HG03460 (cell line): ENCODE data around the gene LGALS7B.
"Not testable (repeated sequence)": the region's sequence is repeated elsewhere in the genome, so short reads cannot be mapped to it uniquely, and the experiment has no call there.

Source experiments
- ATAC-seq: cut with Tn5 transposase; IDR thresholded peaks from one replicate; pipeline ENCODE4 v1.9.1; 2021; ENCODE audit not compliant: unreplicated experiment

Gene LGALS7B

DNA sequence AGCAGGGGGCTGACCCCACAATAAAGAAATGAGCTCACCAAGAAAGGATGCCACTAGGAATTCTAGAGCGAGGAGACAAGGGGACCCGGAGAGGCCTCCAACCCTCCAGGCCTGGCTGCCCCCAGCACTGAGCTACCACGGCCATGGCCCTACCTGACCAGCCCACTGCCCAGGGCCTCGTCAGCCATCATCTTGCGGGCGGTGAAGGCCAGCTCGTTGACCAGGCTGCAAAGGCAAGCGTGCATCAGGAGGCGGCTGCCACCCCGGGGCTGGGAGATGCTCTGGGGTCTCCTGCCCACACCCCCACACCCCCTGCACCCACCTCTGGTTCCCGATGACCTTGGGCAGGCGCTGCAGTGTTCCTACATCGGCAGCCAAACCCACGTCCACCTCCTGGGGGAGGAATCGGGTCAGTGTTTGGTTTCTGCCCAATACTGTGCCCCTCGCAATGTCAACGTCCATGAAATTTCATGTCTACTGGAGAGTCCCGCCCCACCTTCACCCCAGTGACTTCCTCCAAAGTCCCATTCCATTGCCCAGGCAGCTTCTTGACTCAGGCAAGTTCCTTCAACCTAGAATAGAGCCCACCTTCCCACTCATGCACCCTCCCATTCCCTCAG, 27.2 kb downstream of the LGALS7B start:
- no peak for ATAC-seq

- no peak for ATAC-seq
Observed at GRCh38 chr19:38817081-38817480, 28.1 kb downstream of the LGALS7B start.

DNA sequence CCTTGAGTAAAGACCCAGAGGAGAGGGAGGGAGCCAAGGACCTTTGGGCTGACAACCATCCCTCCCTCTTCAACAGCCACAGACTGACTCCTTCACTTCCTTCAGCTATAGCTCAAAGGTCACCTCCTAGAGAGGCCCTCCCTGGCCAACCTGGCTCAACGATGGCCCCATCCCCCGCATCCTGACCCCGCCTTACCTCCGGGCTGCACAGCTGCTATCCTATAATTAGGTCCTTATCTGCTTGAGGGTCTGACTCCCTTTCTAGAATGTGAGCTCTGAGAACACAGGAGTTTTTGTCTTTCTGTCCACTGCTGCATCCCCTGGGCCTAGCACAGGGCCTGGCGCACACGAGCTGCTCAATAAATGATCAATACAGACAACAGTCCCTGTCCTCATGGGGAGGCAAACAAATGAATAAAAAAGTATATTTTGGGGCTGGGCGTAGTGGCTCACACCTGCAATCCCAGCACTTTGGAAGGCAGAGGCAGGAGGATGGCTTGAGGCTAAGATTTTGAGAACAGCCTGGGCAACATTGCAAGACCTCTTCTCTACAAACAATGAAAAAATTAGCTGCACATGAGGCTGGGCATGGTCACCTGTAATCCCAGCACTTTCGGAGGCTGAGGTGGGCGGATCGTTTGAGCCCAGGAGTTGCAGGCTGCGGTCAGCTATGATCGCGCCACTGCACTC, 30.4 kb downstream of the LGALS7B start:
- no peak for ATAC-seq

GRCh38 chr19:38821230-38821825, 32.3 kb downstream of the LGALS7B start:
- ATAC-seq, result not testable (repeated sequence)

GRCh38 chr19:38825936-38826335, 36.9 kb downstream of the LGALS7B start:
- not testable (repeated sequence) for ATAC-seq

DNA sequence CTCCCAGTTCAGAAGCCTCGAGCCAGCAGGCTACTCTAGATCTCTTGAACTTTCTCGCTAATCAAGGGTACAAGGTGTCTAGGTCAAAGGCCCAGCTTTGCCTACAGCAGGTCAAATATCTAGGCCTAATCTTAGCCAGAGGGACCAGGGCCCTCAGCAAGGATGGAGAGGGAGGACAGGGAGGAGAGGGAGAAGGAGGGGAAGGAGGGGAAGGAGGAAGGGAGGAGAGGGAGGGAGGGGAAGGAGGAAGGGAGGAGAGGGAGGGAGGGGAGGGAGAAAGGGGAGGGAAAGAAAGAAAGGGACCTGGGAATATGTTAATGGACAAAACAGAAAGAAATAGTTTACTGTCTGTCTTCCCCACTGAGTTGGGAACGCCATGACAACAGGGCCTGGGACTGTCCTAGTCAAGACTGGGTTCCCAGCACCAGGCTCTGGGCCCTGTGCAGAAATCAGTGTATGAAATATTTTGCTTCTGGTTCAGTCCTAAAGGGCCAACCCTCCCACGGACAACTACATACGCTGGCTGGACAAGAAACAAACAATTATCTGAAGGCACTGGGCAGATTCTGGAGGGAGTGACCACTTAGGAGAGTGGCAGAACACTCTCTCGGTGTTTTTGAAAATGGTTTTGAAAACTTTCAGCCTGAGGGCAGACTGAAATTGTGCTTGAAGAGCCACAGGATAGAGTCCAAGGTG, 38.0 kb downstream of the LGALS7B start:
- ATAC-seq, result no peak

DNA sequence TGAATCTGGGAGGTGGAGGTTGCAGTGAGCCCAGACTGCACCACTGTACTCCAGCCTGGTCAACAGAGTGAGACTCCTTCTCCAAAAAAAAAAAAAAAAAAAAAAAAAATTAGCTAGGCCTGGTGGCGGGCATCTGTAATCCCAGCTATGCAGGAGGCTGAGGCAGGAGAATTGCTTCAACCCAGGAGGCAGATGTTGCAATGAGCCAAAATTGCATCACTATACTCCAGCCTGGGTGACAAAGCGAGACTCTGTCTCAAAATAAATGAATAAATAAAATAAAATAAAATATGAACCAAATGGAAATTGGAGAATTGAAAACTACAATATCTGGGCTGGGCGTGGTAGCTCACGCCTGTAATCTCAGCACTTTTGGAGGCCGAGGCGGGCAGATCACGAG, 40.2 kb downstream of the LGALS7B start:
- not testable (repeated sequence) for ATAC-seq

DNA sequence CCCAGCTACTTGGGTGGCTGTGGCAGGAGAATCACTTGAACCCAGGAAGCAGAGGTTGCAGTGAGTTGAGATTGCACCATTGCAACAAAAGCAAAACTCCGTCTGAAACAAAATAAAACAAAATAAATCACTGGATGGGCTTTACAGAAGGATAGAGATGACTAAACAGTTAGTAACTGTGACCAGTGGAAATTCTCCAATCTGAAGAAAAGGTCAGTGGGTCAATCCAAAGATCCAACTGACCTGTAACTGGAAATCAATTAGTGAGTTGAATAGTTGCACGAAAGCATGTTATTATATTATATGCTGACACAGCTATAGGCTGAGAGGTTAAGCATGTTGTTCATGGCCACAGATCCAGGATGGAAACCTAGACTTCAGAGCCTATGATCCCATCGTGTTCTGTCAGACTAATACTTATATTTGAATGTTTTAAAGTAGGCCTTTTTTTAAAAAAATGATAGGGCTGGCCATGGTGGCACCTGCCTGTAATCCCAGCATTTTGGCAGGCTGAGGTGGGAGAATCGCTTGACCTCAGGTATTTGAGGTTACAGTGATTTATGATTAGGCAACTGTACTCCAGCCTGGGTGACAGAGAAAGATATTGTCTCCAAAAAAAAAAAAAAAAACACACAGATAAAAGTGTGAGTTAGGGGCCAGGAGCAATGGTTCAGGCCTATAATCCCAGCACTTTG, 41.2 kb downstream of the LGALS7B start:
- ATAC-seq, result no peak

DNA sequence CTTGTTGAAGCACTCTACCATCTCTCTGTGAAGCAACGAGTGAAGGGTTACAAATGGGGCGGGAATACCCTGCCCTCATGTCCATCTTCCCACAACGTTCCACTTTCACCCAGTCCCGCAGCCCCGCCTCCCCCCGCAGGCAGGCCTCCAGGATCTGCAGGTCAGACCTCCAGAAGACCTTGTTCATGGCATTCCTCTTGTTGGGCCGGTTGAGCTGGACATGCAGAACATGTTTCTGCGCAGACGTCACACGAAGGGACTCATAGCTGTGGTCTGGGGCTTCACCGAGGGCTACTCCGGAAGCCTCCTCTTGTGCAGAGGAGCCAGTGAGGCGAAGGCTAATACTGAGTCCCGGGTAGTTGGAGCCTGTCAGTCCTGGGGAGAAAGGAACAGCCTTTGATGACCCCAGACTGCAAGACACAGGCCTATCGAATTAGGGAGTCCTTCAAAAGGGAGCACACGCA, 42.2 kb downstream of the LGALS7B start:
- ATAC-seq, result peak; percentile 43

- no peak for ATAC-seq
Observed at GRCh38 chr19:38833092-38833425, 44.1 kb downstream of the LGALS7B start.

- no peak for ATAC-seq
Observed at GRCh38 chr19:38834104-38834490, 45.1 kb downstream of the LGALS7B start.

DNA sequence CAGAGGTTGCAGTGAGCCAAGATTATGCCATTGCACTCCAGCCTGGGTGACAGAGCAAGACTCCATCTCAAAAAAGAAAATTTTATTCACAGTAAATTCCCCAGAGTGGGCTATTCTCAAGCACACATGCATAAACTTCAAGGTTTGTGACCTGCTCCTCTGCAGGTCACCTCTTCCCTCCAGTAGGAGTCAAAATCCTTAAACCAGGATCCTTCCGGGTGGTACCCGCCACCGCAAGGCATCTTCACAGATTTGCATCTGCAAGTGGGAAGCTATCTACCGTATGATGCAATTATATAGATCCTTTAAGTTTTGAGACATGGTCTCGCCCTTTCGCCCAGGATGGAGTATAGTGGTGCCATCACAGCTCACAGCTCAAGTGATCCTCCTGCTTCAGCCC, 45.6 kb downstream of the LGALS7B start:
- ATAC-seq, result no peak

GRCh38 chr19:38836159-38836982, 47.4 kb downstream of the LGALS7B start:
- no peak for ATAC-seq

- no peak for ATAC-seq
Observed at GRCh38 chr19:38836983-38837626, 48.1 kb downstream of the LGALS7B start.

- no peak for ATAC-seq
Observed at GRCh38 chr19:38837656-38838121, 48.7 kb downstream of the LGALS7B start.

DNA sequence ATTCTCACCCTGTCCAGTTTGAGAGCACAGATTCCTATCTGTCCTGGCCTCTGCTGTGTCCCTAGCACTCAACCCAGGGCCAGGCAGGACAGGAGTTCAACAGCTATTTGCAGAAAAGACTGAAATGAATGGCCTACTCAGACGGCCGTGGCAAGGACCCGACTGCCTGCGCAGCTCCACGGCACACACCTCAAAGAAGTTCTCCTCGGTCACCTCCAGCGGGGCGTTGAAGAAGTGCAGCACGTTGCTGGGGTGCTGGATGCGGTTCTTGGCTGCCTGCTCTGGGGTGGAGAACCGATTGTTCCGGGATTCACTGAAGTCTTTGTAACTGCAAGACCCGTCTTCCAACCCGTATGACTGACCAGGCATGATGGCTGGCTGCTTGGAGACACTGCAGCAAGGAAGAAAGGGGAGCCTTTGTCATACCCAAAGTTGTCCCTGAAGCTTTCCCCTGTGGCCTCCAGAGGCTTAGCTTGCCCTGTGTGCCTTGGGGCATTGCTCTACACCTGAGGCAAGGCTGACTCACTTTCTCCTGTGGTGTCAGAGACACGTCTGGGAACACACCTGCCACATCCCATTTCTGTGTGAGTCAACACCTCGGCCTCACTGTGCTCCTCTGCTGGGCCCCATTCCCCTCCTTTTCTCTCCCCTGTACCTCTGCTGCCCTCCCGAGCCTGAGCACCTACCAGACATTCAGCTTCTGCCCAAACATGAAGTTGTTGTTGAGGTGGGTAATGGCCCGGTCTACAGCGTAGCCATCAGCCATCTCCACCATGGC, 49.4 kb downstream of the LGALS7B start:
- ATAC-seq, result no peak

GRCh38 chr19:38838986-38839761, 50.2 kb downstream of the LGALS7B start:
- ATAC-seq, result no peak
